Measurements from ENCODE around the gene CATSPERD.

Gene CATSPERD

GRCh38 chr19:5826531-5827341 lies 106.3 kb downstream of the CATSPERD start:
- H3K27ac ChIP-seq, result peak overlapping the region; percentile 88
- TF ChIP-seq CTCF (IDR thresholded peaks at IDR 0.05) (no peak; the same call in 1 of the 2 replicates), ZFX (IDR thresholded peaks at IDR 0.05; ENCODE audit: borderline replicate concordance) (no peak)

- H3K27ac ChIP-seq, result peak overlapping the region; percentile 88
- no peak for TF ChIP-seq CTCF (IDR thresholded peaks at IDR 0.05)
- TF ChIP-seq ZFX (IDR thresholded peaks at IDR 0.05; ENCODE audit: borderline replicate concordance), result no peak
These were observed 107.0 kb downstream of the CATSPERD start for GRCh38 chr19:5827342-5827890.

- no peak for TF ChIP-seq CTCF (IDR thresholded peaks at IDR 0.05)
- TF ChIP-seq ZFX (IDR thresholded peaks at IDR 0.05; ENCODE audit: borderline replicate concordance), result no peak
- peak overlapping the region; percentile 88 for H3K27ac ChIP-seq
These were observed 107.6 kb downstream of the CATSPERD start for GRCh38 chr19:5827891-5828660.
